ENCODE results near the gene RSPH1. TPM values are rescaled to one million over a fixed set of nuclear protein-coding genes. Genes with fewer than 3 reads are reported as not detected.

The RSPH1 gene
- total RNA-seq, 2 donors from 2014 or later, result 1.8 to 2.2 TPM

DNA sequence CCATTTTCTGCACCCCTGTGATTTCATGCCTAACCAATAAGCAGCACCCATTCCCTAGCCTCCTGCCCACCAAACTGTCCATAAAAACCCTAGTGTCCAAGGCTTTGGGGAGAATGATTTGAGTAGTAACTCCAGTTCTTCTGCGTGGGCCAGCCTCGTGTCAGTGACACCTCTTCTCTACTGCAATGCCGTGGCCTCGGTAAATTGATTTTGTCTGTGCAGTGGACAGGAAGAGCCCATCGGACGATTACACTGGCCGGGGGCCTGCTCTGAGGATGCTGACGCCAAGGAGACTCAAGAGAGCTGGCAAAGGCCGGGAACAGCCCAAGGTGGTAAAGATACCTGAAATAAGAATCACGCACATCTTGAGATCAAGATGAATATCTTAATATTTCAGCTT is 29.3 kb downstream of the RSPH1 start:
- peaks cover 58% of the 10 kb centered on the region for H3K4me1 Mint-ChIP-seq
- no peaks in the 10 kb centered on the region for H3K36me3 ChIP-seq (ENCODE audit: control insufficient read depth, insufficient read depth, low read length)
- H3K4me3 Mint-ChIP-seq, result no peak overlapping the region
- peaks cover 11% of the 10 kb centered on the region for H3K4me1 ChIP-seq (ENCODE audit: control insufficient read depth, insufficient read depth, low read length)
- no peaks in the 10 kb centered on the region for H3K9me3 ChIP-seq (ENCODE audit: control insufficient read depth, low read length)
- peaks cover 10% of the 10 kb centered on the region for H3K9me3 Mint-ChIP-seq
- H3K36me3 Mint-ChIP-seq (ENCODE audit: low read depth), result no peaks in the 10 kb centered on the region
- no peaks in the 10 kb centered on the region for H3K27me3 ChIP-seq (ENCODE audit: control insufficient read depth, insufficient read depth, low read length, poor library complexity, severe bottlenecking)
- no peak overlapping the region for H3K27ac Mint-ChIP-seq
- no peak overlapping the region for H3K9ac ChIP-seq (ENCODE audit: extremely low read depth, low read length, poor library complexity, severe bottlenecking)
- peak; percentile 20 for DNase-seq
- H3K27me3 Mint-ChIP-seq (ENCODE audit: insufficient read depth), result no peaks in the 10 kb centered on the region
- H3K4me3 ChIP-seq (ENCODE audit: low read length), result no peak overlapping the region
- H3K27ac ChIP-seq (ENCODE audit: low read depth, low read length), result no peak overlapping the region
- TF ChIP-seq, protein P1, sequence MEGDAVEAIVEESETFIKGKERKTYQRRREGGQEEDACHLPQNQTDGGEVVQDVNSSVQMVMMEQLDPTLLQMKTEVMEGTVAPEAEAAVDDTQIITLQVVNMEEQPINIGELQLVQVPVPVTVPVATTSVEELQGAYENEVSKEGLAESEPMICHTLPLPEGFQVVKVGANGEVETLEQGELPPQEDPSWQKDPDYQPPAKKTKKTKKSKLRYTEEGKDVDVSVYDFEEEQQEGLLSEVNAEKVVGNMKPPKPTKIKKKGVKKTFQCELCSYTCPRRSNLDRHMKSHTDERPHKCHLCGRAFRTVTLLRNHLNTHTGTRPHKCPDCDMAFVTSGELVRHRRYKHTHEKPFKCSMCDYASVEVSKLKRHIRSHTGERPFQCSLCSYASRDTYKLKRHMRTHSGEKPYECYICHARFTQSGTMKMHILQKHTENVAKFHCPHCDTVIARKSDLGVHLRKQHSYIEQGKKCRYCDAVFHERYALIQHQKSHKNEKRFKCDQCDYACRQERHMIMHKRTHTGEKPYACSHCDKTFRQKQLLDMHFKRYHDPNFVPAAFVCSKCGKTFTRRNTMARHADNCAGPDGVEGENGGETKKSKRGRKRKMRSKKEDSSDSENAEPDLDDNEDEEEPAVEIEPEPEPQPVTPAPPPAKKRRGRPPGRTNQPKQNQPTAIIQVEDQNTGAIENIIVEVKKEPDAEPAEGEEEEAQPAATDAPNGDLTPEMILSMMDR (conservative IDR thresholded peaks at IDR 0.05), result no peak
- 93 to 98% methylated on average over 10 of the region's 10 CpGs for WGBS, 2 experiments (ENCODE audit: insufficient coverage in 1 of 2, insufficient read length in 1 of 2)

DNA sequence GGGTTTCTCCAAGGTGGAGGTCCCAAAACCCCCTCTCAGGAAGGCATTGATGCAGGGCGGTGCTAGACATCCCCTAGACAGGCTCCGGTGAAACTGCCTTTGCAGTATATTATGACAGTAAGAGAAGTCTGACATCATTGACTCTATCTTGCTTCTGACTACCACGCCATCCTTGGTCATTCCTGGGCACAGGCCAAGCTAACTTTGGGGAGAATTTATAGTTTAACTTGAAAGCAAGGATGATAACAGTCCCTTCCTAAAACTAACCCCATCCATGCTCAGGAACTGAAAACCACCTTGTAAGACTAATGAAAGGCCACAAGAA is 30.3 kb downstream of the RSPH1 start:
- Histone ChIP-seq H3K4me3 (ENCODE audit: low read length) (no peak overlapping the region), H3K9ac (ENCODE audit: extremely low read depth, low read length, poor library complexity, severe bottlenecking) (no peak overlapping the region), H3K27me3 (ENCODE audit: control insufficient read depth, insufficient read depth, low read length, poor library complexity, severe bottlenecking) (no peaks in the 10 kb centered on the region), H3K27ac (ENCODE audit: low read depth, low read length) (no peak overlapping the region), H3K36me3 (ENCODE audit: control insufficient read depth, insufficient read depth, low read length) (no peaks in the 10 kb centered on the region), H3K9me3 (ENCODE audit: control insufficient read depth, low read length) (peaks cover 8% of the 10 kb centered on the region), H3K4me1 (ENCODE audit: control insufficient read depth, insufficient read depth, low read length) (peaks cover 11% of the 10 kb centered on the region)
- H3K9me3 Mint-ChIP-seq, result peaks cover 11% of the 10 kb centered on the region
- no peaks in the 10 kb centered on the region for H3K27me3 Mint-ChIP-seq (ENCODE audit: insufficient read depth)
- TF ChIP-seq, protein P1 (conservative IDR thresholded peaks at IDR 0.05), result no peak
- 82 to 93% methylated on average over 3 of the region's 3 CpGs for WGBS, 2 experiments (ENCODE audit: insufficient coverage in 1 of 2, insufficient read length in 1 of 2)
- H3K36me3 Mint-ChIP-seq (ENCODE audit: low read depth), result no peaks in the 10 kb centered on the region
- peaks cover 68% of the 10 kb centered on the region for H3K4me1 Mint-ChIP-seq
- H3K27ac Mint-ChIP-seq, result no peak overlapping the region
- DNase-seq, result no peak
- no peak overlapping the region for H3K4me3 Mint-ChIP-seq

DNA sequence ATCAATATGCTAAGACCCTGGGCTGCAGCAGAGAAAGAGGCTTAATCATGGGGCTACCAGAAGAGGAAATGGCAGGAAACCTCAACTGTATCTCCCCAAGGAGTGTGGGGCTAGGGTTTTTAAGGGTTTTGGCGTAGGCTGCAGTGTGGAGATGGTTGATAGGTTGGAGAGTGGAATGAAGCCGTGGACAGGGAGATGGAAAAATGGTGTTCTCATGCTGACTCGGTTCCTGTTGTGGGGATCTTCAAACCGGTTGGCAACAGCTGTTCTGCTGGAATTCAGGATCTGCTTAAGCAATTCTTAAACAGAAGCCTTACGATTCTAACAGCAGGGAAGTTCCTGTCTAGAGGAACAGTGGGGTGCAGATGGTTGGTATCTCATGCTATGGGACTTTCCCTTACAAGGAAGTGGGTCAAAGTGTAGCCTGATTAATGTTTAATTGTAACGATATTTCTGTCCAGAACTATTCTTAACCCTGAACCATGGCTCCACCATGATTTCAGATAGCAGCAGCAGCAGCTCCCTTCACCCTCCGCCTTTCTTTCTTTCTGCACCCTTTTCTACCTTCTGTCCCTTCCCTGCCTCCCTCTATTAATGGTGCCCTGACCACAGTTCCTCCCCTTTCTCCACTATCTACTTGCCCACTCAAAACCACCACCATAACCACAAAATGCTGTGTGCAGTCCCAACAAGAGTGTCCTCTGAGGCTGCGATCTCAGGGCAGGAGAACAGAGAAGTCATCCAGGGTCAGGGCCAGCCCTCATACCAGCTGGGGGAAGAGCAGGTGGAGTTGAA is 30.8 kb downstream of the RSPH1 start:
- Histone ChIP-seq H3K36me3 (ENCODE audit: control insufficient read depth, insufficient read depth, low read length) (no peaks in the 10 kb centered on the region), H3K27me3 (ENCODE audit: control insufficient read depth, insufficient read depth, low read length, poor library complexity, severe bottlenecking) (no peaks in the 10 kb centered on the region), H3K4me3 (ENCODE audit: low read length) (no peak overlapping the region), H3K4me1 (ENCODE audit: control insufficient read depth, insufficient read depth, low read length) (peaks cover 11% of the 10 kb centered on the region), H3K9me3 (ENCODE audit: control insufficient read depth, low read length) (peaks cover 14% of the 10 kb centered on the region), H3K27ac (ENCODE audit: low read depth, low read length) (no peak overlapping the region), H3K9ac (ENCODE audit: extremely low read depth, low read length, poor library complexity, severe bottlenecking) (no peak overlapping the region)
- 66 to 84% methylated on average over 3 to 8 of the region's 8 CpGs for WGBS, 2 experiments (ENCODE audit: insufficient coverage in 1 of 2, insufficient read length in 1 of 2)
- peaks cover 13% of the 10 kb centered on the region for H3K9me3 Mint-ChIP-seq
- peaks cover 73% of the 10 kb centered on the region for H3K4me1 Mint-ChIP-seq
- no peaks in the 10 kb centered on the region for H3K36me3 Mint-ChIP-seq (ENCODE audit: low read depth)
- peak; percentile 34 for DNase-seq
- no peak overlapping the region for H3K4me3 Mint-ChIP-seq
- H3K27ac Mint-ChIP-seq, result no peak overlapping the region
- TF ChIP-seq, protein P1 (conservative IDR thresholded peaks at IDR 0.05), result no peak
- H3K27me3 Mint-ChIP-seq (ENCODE audit: insufficient read depth), result no peaks in the 10 kb centered on the region

Measured in endodermal cell (in vitro differentiated cells).